IMR-90 (cell line): ENCODE results near the gene ZSCAN12. TPM values are rescaled to one million over a fixed set of nuclear protein-coding genes. Genes with fewer than 3 reads are reported as not detected.

Experiments used
- ATAC-seq: fragments of 200-7000 bp; cut with Tn5 transposase; 2 replicates; pipeline ENCODE4 v1.9.1; 2020; ENCODE audit warnings: low read depth, mild to moderate bottlenecking, moderate library complexity
- BruUV-seq: library from RNA; stranded (reverse); fragments of 400-500 nt; replicated peaks from 2 replicates; lab custom pipeline; 2021; lab: Mats Ljungman, UMichigan
- CTCF ChIA-PET: fragments of 300-600 bp; formaldehyde crosslinking; extraction: SDS; loops from one replicate; lab custom pipeline; 2021; ENCODE audit warnings: antibody characterized with exemption; lab: Yijun Ruan, JAX
- POLR2A ChIA-PET: fragments of 300-600 bp; sonication (Branson Sonifier 250); formaldehyde crosslinking; loops from one replicate; lab custom pipeline; 2022; ENCODE audit warnings: antibody characterized with exemption; ENCODE audit not compliant: unreplicated experiment; lab: Charles Lee
- DNase-seq: peaks from one replicate; pipeline ENCODE4 v3.0.0; 2013
- H2AFZ ChIP-seq: replicated peaks from 2 replicates; pipeline ENCODE3; 2013; ENCODE audit warnings: low read length, mild to moderate bottlenecking; ENCODE audit not compliant: poor library complexity
- H2AK5ac ChIP-seq: 2 replicates; pipeline ENCODE4 v1.6.1; 2013; ENCODE audit warnings: low read depth, low read length, inconsistent platforms
- H2AK9ac ChIP-seq: replicated peaks from 2 replicates; pipeline ENCODE3; 2013; ENCODE audit warnings: mild to moderate bottlenecking, low read depth, low read length, moderate library complexity; ENCODE audit not compliant: poor library complexity
- H2BK120ac ChIP-seq: 2 replicates; pipeline ENCODE4 v1.6.1; 2013; ENCODE audit warnings: low read depth, low read length, inconsistent platforms
- H2BK15ac ChIP-seq: 3 replicates; pipeline ENCODE4 v1.6.1; 2013; ENCODE audit warnings: low read depth, low read length, inconsistent platforms
- H2BK20ac ChIP-seq: 2 replicates; pipeline ENCODE4 v1.6.1; 2013; ENCODE audit warnings: low read depth, mild to moderate bottlenecking, inconsistent platforms, low read length, moderate library complexity
- H2BK5ac ChIP-seq: 2 replicates; pipeline ENCODE4 v1.6.1; 2013; ENCODE audit warnings: mild to moderate bottlenecking, low read depth, low read length, inconsistent platforms; ENCODE audit not compliant: poor library complexity, severe bottlenecking
- H3K14ac ChIP-seq: replicated peaks from 2 replicates; pipeline ENCODE4 v1.6.1; 2013; ENCODE audit warnings: low read depth, low read length, inconsistent platforms
- H3K18ac ChIP-seq: 2 replicates; pipeline ENCODE4 v1.6.1; 2013; ENCODE audit warnings: low read depth, low read length, control low read depth
- H3K23ac ChIP-seq: 2 replicates; pipeline ENCODE4 v1.6.1; 2013; ENCODE audit warnings: low read depth, low read length, inconsistent platforms
- H3K27ac ChIP-seq: 2 replicates; pipeline ENCODE4 v1.5.1; 2013; ENCODE audit warnings: mild to moderate bottlenecking, control low read depth, low read length; ENCODE audit not compliant: insufficient read depth
- H3K27me3 ChIP-seq: 2 replicates; pipeline ENCODE4 v1.6.1; 2013; ENCODE audit warnings: low read length; ENCODE audit not compliant: control insufficient read depth, insufficient read depth
- H3K36me3 ChIP-seq: 2 replicates; pipeline ENCODE4 v1.6.1; 2013; ENCODE audit warnings: low read length, mixed read lengths; ENCODE audit not compliant: control insufficient read depth, insufficient read depth
- H3K4ac ChIP-seq: 2 replicates; pipeline ENCODE4 v1.6.1; 2013; ENCODE audit warnings: low read depth, low read length, inconsistent platforms
- H3K4me1 ChIP-seq: 2 replicates; pipeline ENCODE4 v1.6.1; 2013; ENCODE audit warnings: low read length, mixed read lengths; ENCODE audit not compliant: control insufficient read depth, insufficient read depth
- H3K4me2 ChIP-seq: 2 replicates; pipeline ENCODE4 v1.6.1; 2013; ENCODE audit warnings: low read depth, mild to moderate bottlenecking, control low read depth, low read length, moderate library complexity
- H3K4me3 ChIP-seq: 2 replicates; pipeline ENCODE4 v1.5.1; 2013; ENCODE audit warnings: low read depth, mild to moderate bottlenecking, control low read depth, low read length, moderate library complexity; ENCODE audit not compliant: insufficient read depth
- H3K56ac ChIP-seq: 2 replicates; pipeline ENCODE4 v1.6.1; 2013; ENCODE audit warnings: low read length, inconsistent platforms; ENCODE audit not compliant: insufficient read depth; ENCODE audit errors: extremely low read depth
- H3K79me1 ChIP-seq, 2 experiments: 2 replicates each; pipeline ENCODE4 v1.6.1; 2013; ENCODE audit warnings: low read length in 2 of 2, inconsistent platforms in 1 of 2, low read depth in 1 of 2
- H3K9ac ChIP-seq: 2 replicates; pipeline ENCODE4 v1.6.1; 2013; ENCODE audit warnings: low read depth, low read length, control low read depth
- H3K9me1 ChIP-seq: 2 replicates; pipeline ENCODE4 v1.6.1; 2013; ENCODE audit warnings: low read length, inconsistent platforms; ENCODE audit not compliant: insufficient read depth
- H3K9me3 ChIP-seq: 2 replicates; pipeline ENCODE4 v1.6.1; 2013; ENCODE audit warnings: low read length; ENCODE audit not compliant: control insufficient read depth, insufficient read depth
- H4K20me1 ChIP-seq: 2 replicates; pipeline ENCODE4 v1.6.1; 2013; ENCODE audit warnings: low read length, inconsistent platforms; ENCODE audit not compliant: insufficient read depth
- H4K5ac ChIP-seq: 2 replicates; pipeline ENCODE4 v1.6.1; 2013; ENCODE audit warnings: mild to moderate bottlenecking, low read depth, low read length, control low read depth
- H4K8ac ChIP-seq, 2 experiments: 2 replicates each; pipeline ENCODE4 v1.6.1; 2013; ENCODE audit warnings: low read depth in 2 of 2, low read length in 2 of 2, control low read depth in 1 of 2, inconsistent platforms in 1 of 2
- H4K91ac ChIP-seq: 2 replicates; pipeline ENCODE4 v1.6.1; 2013; ENCODE audit warnings: low read depth, low read length, inconsistent platforms; ENCODE audit not compliant: insufficient read depth
- BHLHE40 ChIP-seq: fragments of 150-350 bp; IDR thresholded peaks from 2 replicates; pipeline ENCODE4 v1.6.1; 2016; ENCODE audit warnings: mild to moderate bottlenecking, low read depth, low read length
- CEBPB ChIP-seq: IDR thresholded peaks from 2 replicates; pipeline ENCODE4 v1.6.1; 2012; ENCODE audit warnings: low read depth, low read length, improper control_type of control experiment
- CHD1 ChIP-seq: IDR thresholded peaks from 2 replicates; pipeline ENCODE4 v1.6.1; 2012; ENCODE audit warnings: low read depth, low read length, improper control_type of control experiment
- FOS ChIP-seq: fragments of 150-350 bp; IDR thresholded peaks from 2 replicates; pipeline ENCODE4 v1.6.1; 2016; ENCODE audit warnings: low read depth, low read length
- MAFK ChIP-seq: IDR thresholded peaks from 2 replicates; pipeline ENCODE4 v1.6.1; 2012; ENCODE audit warnings: low read depth, low read length, improper control_type of control experiment
- MAZ ChIP-seq: IDR thresholded peaks from 2 replicates; pipeline ENCODE4 v1.6.1; 2012; ENCODE audit warnings: low read depth, mild to moderate bottlenecking, low read length, improper control_type of control experiment, moderate library complexity, borderline replicate concordance
- NFE2L2 ChIP-seq: fragments of 150-350 bp; IDR thresholded peaks from 2 replicates; pipeline ENCODE4 v1.6.1; 2016; ENCODE audit warnings: low read depth, mild to moderate bottlenecking, low read length
- POLR2A ChIP-seq: IDR thresholded peaks from 2 replicates; pipeline ENCODE4 v1.6.1; 2012; ENCODE audit warnings: mild to moderate bottlenecking, low read depth, low read length
- RAD21 ChIP-seq: IDR thresholded peaks from 2 replicates; pipeline ENCODE4 v1.6.1; 2012; ENCODE audit warnings: low read length, improper control_type of control experiment
- RCOR1 ChIP-seq: IDR thresholded peaks from 2 replicates; pipeline ENCODE4 v1.6.1; 2012; ENCODE audit warnings: mild to moderate bottlenecking, low read length, improper control_type of control experiment; ENCODE audit not compliant: insufficient replicate concordance
- RFX5 ChIP-seq: IDR thresholded peaks from 2 replicates; pipeline ENCODE4 v1.8.0; 2012; ENCODE audit warnings: low read depth, mild to moderate bottlenecking, low read length, moderate library complexity
- WGBS, 2 experiments: methylation state at CpG; one replicate each; pipeline versions ENCODE4 v1.1.5 to v1.1.7; 2013; ENCODE audit warnings: missing lambda C conversion rate in 2 of 2; ENCODE audit not compliant: insufficient read length in 1 of 2; ENCODE audit errors: extremely low coverage in 2 of 2; 5-methylcytosine and 5-hydroxymethylcytosine counted together
- dilution Hi-C: fragments of 300-500 bp; cut with HindIII; formaldehyde crosslinking; loops from one replicate; pipeline ENCODE4 v1.14.3; 2018; ENCODE audit warnings: low sequenced_read_pairs; ENCODE audit not compliant: unreplicated experiment
- in situ Hi-C: fragments of 300-500 bp; cut with MboI; formaldehyde crosslinking; loops from 3 replicates; pipeline ENCODE4 v1.14.3; 2019; ENCODE audit warnings: low sequenced_read_pairs, inconsistent platforms, mixed read lengths
- intact Hi-C: fragments of 100-400 bp; cut with micrococcal nuclease; formaldehyde crosslinking; loops from 2 replicates; pipeline ENCODE4 v1.10.0; 2022
- polyA plus RNA-seq, 3 experiments: library from polyadenylated mRNA; depleted of rRNA; stranded (reverse); fragments of >200 nt; gene quantifications; 2 replicates each; pipeline ENCODE4 v1.2.3, GENCODE V29; 2012; ENCODE audit warnings: low replicate concordance in 1 of 3
- total RNA-seq: library from RNA; depleted of rRNA; stranded (reverse); fragments of >200 nt; gene quantifications from 2 replicates; pipeline ENCODE4 v1.2.3, GENCODE V29; 2012
- TF ChIP-seq, protein P1 (sequence below): fragments of 150-350 bp; IDR thresholded peaks from 2 replicates; pipeline ENCODE4 v1.6.1; 2017; ENCODE audit warnings: mild to moderate bottlenecking, antibody characterized with exemption, low read length, low read depth
- TF ChIP-seq, protein P2 (sequence below): fragments of 150-350 bp; IDR thresholded peaks from 2 replicates; pipeline ENCODE4 v1.6.1; 2016; ENCODE audit warnings: low read depth, mild to moderate bottlenecking, low read length, moderate library complexity, borderline replicate concordance

Gene ZSCAN12
- total and polyA plus RNA-seq, 2 of the 4 experiments (the other 2 are of a cell fraction), result 2.0 to 6.5 TPM

GRCh38 chr6:28357036-28357435 is 42.5 kb downstream of the ZSCAN12 start:
- H2AK9ac ChIP-seq, result peak overlapping the region; percentile 89
- peaks cover 13% of the 10 kb centered on the region for H3K4me1 ChIP-seq
- TF ChIP-seq CHD1 (no peak), RAD21 (no peak), NFE2L2 (peak; percentile 95), FOS (peak; percentile 36; the same call in 1 of the 2 replicates), MAZ (no peak), BHLHE40 (peak; percentile 9; the same call in 1 of the 2 replicates), POLR2A (no peak), RCOR1 (no peak), RFX5 (peak; percentile 62), CEBPB (no peak), MAFK (peak; percentile 39)
- TF ChIP-seq, protein P1, sequence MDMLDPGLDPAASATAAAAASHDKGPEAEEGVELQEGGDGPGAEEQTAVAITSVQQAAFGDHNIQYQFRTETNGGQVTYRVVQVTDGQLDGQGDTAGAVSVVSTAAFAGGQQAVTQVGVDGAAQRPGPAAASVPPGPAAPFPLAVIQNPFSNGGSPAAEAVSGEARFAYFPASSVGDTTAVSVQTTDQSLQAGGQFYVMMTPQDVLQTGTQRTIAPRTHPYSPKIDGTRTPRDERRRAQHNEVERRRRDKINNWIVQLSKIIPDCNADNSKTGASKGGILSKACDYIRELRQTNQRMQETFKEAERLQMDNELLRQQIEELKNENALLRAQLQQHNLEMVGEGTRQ, result no peak
- TF ChIP-seq, protein P2, sequence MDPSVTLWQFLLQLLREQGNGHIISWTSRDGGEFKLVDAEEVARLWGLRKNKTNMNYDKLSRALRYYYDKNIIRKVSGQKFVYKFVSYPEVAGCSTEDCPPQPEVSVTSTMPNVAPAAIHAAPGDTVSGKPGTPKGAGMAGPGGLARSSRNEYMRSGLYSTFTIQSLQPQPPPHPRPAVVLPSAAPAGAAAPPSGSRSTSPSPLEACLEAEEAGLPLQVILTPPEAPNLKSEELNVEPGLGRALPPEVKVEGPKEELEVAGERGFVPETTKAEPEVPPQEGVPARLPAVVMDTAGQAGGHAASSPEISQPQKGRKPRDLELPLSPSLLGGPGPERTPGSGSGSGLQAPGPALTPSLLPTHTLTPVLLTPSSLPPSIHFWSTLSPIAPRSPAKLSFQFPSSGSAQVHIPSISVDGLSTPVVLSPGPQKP, result no peak
- peak overlapping the region; percentile 83 for H2BK120ac ChIP-seq
- H3K27ac ChIP-seq, result peak overlapping the region; percentile 71
- ChIA-PET POLR2A (interaction anchor here (1.4 kb wide), 1 partner anchor 22 kb away, joined by 5 read pairs; no protein-coding TSS in a partner anchor), CTCF (interaction anchor here (1.5 to 2.4 kb wide), 2 partner anchors 14 to 25 kb away, joined by 4 to 15 read pairs; no protein-coding TSS in a partner anchor)
- peaks cover 4% of the 10 kb centered on the region; the same call in 1 of the 2 replicates for H3K36me3 ChIP-seq
- H3K18ac ChIP-seq, result peak overlapping the region; percentile 86; the same call in 1 of the 2 replicates
- peak overlapping the region; percentile 93; the same call in 1 of the 2 replicates for H2AK5ac ChIP-seq
- no peak overlapping the region for H3K4me3 ChIP-seq
- H4K5ac ChIP-seq, result peak overlapping the region; percentile 81
- H3K9me1 ChIP-seq, result peaks cover 10% of the 10 kb centered on the region; the same call in 1 of the 2 replicates
- H2BK5ac ChIP-seq, result peak overlapping the region; percentile 89
- H3K56ac ChIP-seq, result peak overlapping the region; percentile 71; the same call in 1 of the 2 replicates
- dilution Hi-C loops, result no loop called here
- no peaks in the 10 kb centered on the region for H3K9me3 ChIP-seq
- H4K20me1 ChIP-seq, result no peaks in the 10 kb centered on the region
- no peak for ATAC-seq
- in situ Hi-C loops, result loop anchor here (5.0 kb wide), 1 partner anchor 225 kb away; no protein-coding TSS in a partner anchor
- intact Hi-C loops, result loop anchor here (2.0 to 5.0 kb wide), 4 partner anchors 76 to 454 kb away; partner anchors contain the start of genes PGBD1, ZKSCAN4 and ZSCAN9
- DNase-seq, result peak; percentile 61
- H2BK15ac ChIP-seq, result peak overlapping the region; percentile 81; the same call in 1 of the 3 replicates
- peak overlapping the region; percentile 14 for H2AFZ ChIP-seq
- H4K91ac ChIP-seq, result peak overlapping the region; percentile 82
- peak overlapping the region; percentile 63 for H3K23ac ChIP-seq
- no CpG with 5 or more reads among the region's 6 CpGs for WGBS, 2 experiments
- no peaks in the 10 kb centered on the region for H3K27me3 ChIP-seq
- H3K9ac ChIP-seq, result no peak overlapping the region
- peak overlapping the region; percentile 53 to 94 for H4K8ac ChIP-seq
- no peak overlapping the region; the same call in 1 of the 2 replicates for H3K4me2 ChIP-seq
- H3K79me1 ChIP-seq, result peaks cover 20 to 43% of the 10 kb centered on the region in 2 experiments
- BruUV-seq, result no TSS peak
- H3K4ac ChIP-seq, result peak overlapping the region; percentile 90
- peak overlapping the region; percentile 89 for H3K14ac ChIP-seq
- peak overlapping the region; percentile 86 for H2BK20ac ChIP-seq
